Measurements from ENCODE around the gene EPHX1. TPM values are rescaled to one million over a fixed set of nuclear protein-coding genes. Genes with fewer than 3 reads are reported as not detected.

Gene EPHX1
- total RNA-seq, 1 donor from 2014 or later = 3.9 TPM

GRCh38 chr1:225820522-225821120 is 10.7 kb downstream of the EPHX1 start:
- FAIRE-seq = no peak
- H3K36me3 ChIP-seq (ENCODE audit: control insufficient read depth, insufficient read depth, low read length) = peaks cover 2% of the 10 kb centered on the region
- DNase-seq (ENCODE audit: low read depth) = peak; percentile 82
- no peaks in the 10 kb centered on the region for H3K27me3 ChIP-seq (ENCODE audit: control insufficient read depth, insufficient read depth, low read length)
- H3K4me3 ChIP-seq (ENCODE audit: low read depth, low read length) = no peak overlapping the region
- no peak for TF ChIP-seq CTCF (IDR thresholded peaks at IDR 0.05; ENCODE audit: insufficient read depth, low read length, severe bottlenecking)

- DNase-seq (ENCODE audit: low read depth) = no peak
- Histone ChIP-seq H3K27me3 (ENCODE audit: control insufficient read depth, insufficient read depth, low read length) (no peaks in the 10 kb centered on the region), H3K36me3 (ENCODE audit: control insufficient read depth, insufficient read depth, low read length) (peaks cover 2% of the 10 kb centered on the region), H3K4me3 (ENCODE audit: low read depth, low read length) (no peak overlapping the region)
- no peak for FAIRE-seq
- no peak for TF ChIP-seq CTCF (IDR thresholded peaks at IDR 0.05; ENCODE audit: insufficient read depth, low read length, severe bottlenecking)
Observed at GRCh38 chr1:225822655-225823403, 12.9 kb downstream of the EPHX1 start.

GRCh38 chr1:225823811-225824261 is 13.9 kb downstream of the EPHX1 start:
- no peak for FAIRE-seq
- Histone ChIP-seq H3K4me3 (ENCODE audit: low read depth, low read length) (no peak overlapping the region), H3K36me3 (ENCODE audit: control insufficient read depth, insufficient read depth, low read length) (peaks cover 2% of the 10 kb centered on the region), H3K27me3 (ENCODE audit: control insufficient read depth, insufficient read depth, low read length) (no peaks in the 10 kb centered on the region)
- DNase-seq (ENCODE audit: low read depth) = no peak
- TF ChIP-seq CTCF (IDR thresholded peaks at IDR 0.05; ENCODE audit: insufficient read depth, low read length, severe bottlenecking) = no peak

GRCh38 chr1:225824533-225824941 is 14.6 kb downstream of the EPHX1 start:
- no peaks in the 10 kb centered on the region for H3K27me3 ChIP-seq (ENCODE audit: control insufficient read depth, insufficient read depth, low read length)
- DNase-seq (ENCODE audit: low read depth) (no peak), FAIRE-seq (no peak)
- no peak for TF ChIP-seq CTCF (IDR thresholded peaks at IDR 0.05; ENCODE audit: insufficient read depth, low read length, severe bottlenecking)
- H3K36me3 ChIP-seq (ENCODE audit: control insufficient read depth, insufficient read depth, low read length) = peaks cover 4% of the 10 kb centered on the region
- no peak overlapping the region for H3K4me3 ChIP-seq (ENCODE audit: low read depth, low read length)

- FAIRE-seq (no peak), DNase-seq (ENCODE audit: low read depth) (no peak)
- Histone ChIP-seq H3K36me3 (ENCODE audit: control insufficient read depth, insufficient read depth, low read length) (peaks cover 4% of the 10 kb centered on the region), H3K4me3 (ENCODE audit: low read depth, low read length) (no peak overlapping the region), H3K27me3 (ENCODE audit: control insufficient read depth, insufficient read depth, low read length) (no peaks in the 10 kb centered on the region)
- no peak for TF ChIP-seq CTCF (IDR thresholded peaks at IDR 0.05; ENCODE audit: insufficient read depth, low read length, severe bottlenecking)
Observed at GRCh38 chr1:225825078-225825477, 15.2 kb downstream of the EPHX1 start.

Data from bronchial epithelial cell (primary cell).